Adipocyte (in vitro differentiated cells): ENCODE results near the gene HCN2.
"Not testable (repeated sequence)": the region's sequence is repeated elsewhere in the genome, so short reads cannot be mapped to it uniquely, and the experiment has no call there.

Experiments used
- DNase-seq: peaks from one replicate; pipeline ENCODE4 v3.0.0-alpha.2; 2015; ENCODE audit warnings: low read depth
- H3K27me3 ChIP-seq: replicated peaks from 2 replicates; pipeline ENCODE4 v1.7.0; 2013; ENCODE audit warnings: mild to moderate bottlenecking, low read length, moderate library complexity; ENCODE audit not compliant: control insufficient read depth, insufficient read depth
- H3K36me3 ChIP-seq: 2 replicates; pipeline ENCODE4 v1.7.0; 2013; ENCODE audit warnings: low read length, mild to moderate bottlenecking, moderate library complexity; ENCODE audit not compliant: control insufficient read depth, insufficient read depth, severe bottlenecking
- H3K4me1 ChIP-seq: 2 replicates; pipeline ENCODE4 v1.7.0; 2013; ENCODE audit warnings: mild to moderate bottlenecking, low read length, moderate library complexity; ENCODE audit not compliant: control insufficient read depth, insufficient read depth
- H3K4me3 ChIP-seq: 2 replicates; pipeline ENCODE4 v1.7.0; 2013; ENCODE audit warnings: mild to moderate bottlenecking, low read length, moderate library complexity
- H3K9ac ChIP-seq: 2 replicates; pipeline ENCODE4 v1.7.0; 2013; ENCODE audit warnings: mild to moderate bottlenecking, low read length, moderate library complexity
- H3K9me3 ChIP-seq: 2 replicates; pipeline ENCODE4 v1.7.0; 2013; ENCODE audit warnings: mild to moderate bottlenecking, low read length, moderate library complexity; ENCODE audit not compliant: control insufficient read depth

Gene HCN2

GRCh38 chr19:619286-620002 is 29.8 kb downstream of the HCN2 start:
- Histone ChIP-seq H3K27me3 (no peaks in the 10 kb centered on the region), H3K4me3 (no peak overlapping the region), H3K9me3 (no peaks in the 10 kb centered on the region), H3K9ac (no peak overlapping the region), H3K36me3 (peaks cover 39% of the 10 kb centered on the region), H3K4me1 (no peaks in the 10 kb centered on the region)
- no peak for DNase-seq

- no peaks in the 10 kb centered on the region for H3K27me3 ChIP-seq
- H3K9ac ChIP-seq = no peak overlapping the region
- H3K4me3 ChIP-seq = no peak overlapping the region
- H3K9me3 ChIP-seq = no peaks in the 10 kb centered on the region
- peaks cover 46% of the 10 kb centered on the region for H3K36me3 ChIP-seq
- no peak for DNase-seq
- no peaks in the 10 kb centered on the region for H3K4me1 ChIP-seq
Observed at GRCh38 chr19:620166-620862, 30.6 kb downstream of the HCN2 start.

- not testable (repeated sequence) for H3K27me3 ChIP-seq, DNase-seq, H3K9me3 ChIP-seq, H3K4me3 ChIP-seq, H3K4me1 ChIP-seq, H3K9ac ChIP-seq
- peaks cover 48% of the 10 kb centered on the region for H3K36me3 ChIP-seq
Observed at GRCh38 chr19:621191-621590, 31.5 kb downstream of the HCN2 start.

- peaks cover 48% of the 10 kb centered on the region for H3K36me3 ChIP-seq
Observed at GRCh38 chr19:621819-622218, 32.1 kb downstream of the HCN2 start.

GRCh38 chr19:622666-623065 is 33.0 kb downstream of the HCN2 start:
- Histone ChIP-seq H3K9me3 (no peaks in the 10 kb centered on the region), H3K36me3 (peaks cover 48% of the 10 kb centered on the region), H3K4me1 (no peaks in the 10 kb centered on the region), H3K9ac (no peak overlapping the region), H3K4me3 (no peak overlapping the region), H3K27me3 (no peaks in the 10 kb centered on the region)
- DNase-seq = no peak

More at GRCh38 chr19:621819-622218, 32.1 kb downstream of the HCN2 start:
- no peaks in the 10 kb centered on the region for H3K4me1 ChIP-seq
- H3K9ac ChIP-seq = no peak overlapping the region
- H3K4me3 ChIP-seq = no peak overlapping the region
- no peak for DNase-seq
- H3K9me3 ChIP-seq = no peaks in the 10 kb centered on the region
- H3K27me3 ChIP-seq = no peaks in the 10 kb centered on the region

GRCh38 chr19:623175-623916 is 33.7 kb downstream of the HCN2 start:
- Histone ChIP-seq H3K4me3 (no peak overlapping the region), H3K9me3 (no peaks in the 10 kb centered on the region), H3K36me3 (peaks cover 48% of the 10 kb centered on the region), H3K27me3 (no peaks in the 10 kb centered on the region), H3K4me1 (no peaks in the 10 kb centered on the region), H3K9ac (no peak overlapping the region)
- no peak for DNase-seq

GRCh38 chr19:623974-624373 is 34.3 kb downstream of the HCN2 start:
- peak; percentile 89 for DNase-seq

GRCh38 chr19:624433-625109 is 34.9 kb downstream of the HCN2 start:
- no peak for DNase-seq
- no peak overlapping the region for H3K9ac ChIP-seq
- H3K4me1 ChIP-seq = no peaks in the 10 kb centered on the region
- no peak overlapping the region for H3K4me3 ChIP-seq
- no peaks in the 10 kb centered on the region for H3K9me3 ChIP-seq
- H3K27me3 ChIP-seq = no peaks in the 10 kb centered on the region
- H3K36me3 ChIP-seq = peaks cover 45% of the 10 kb centered on the region

More at GRCh38 chr19:623974-624373, 34.3 kb downstream of the HCN2 start:
- Histone ChIP-seq H3K36me3 (peaks cover 47% of the 10 kb centered on the region), H3K4me1 (no peaks in the 10 kb centered on the region), H3K9ac (no peak overlapping the region), H3K9me3 (no peaks in the 10 kb centered on the region), H3K27me3 (no peaks in the 10 kb centered on the region), H3K4me3 (no peak overlapping the region)

GRCh38 chr19:625257-625656 is 35.6 kb downstream of the HCN2 start:
- Histone ChIP-seq H3K9me3 (no peaks in the 10 kb centered on the region), H3K4me3 (no peak overlapping the region), H3K4me1 (no peaks in the 10 kb centered on the region), H3K36me3 (peaks cover 40% of the 10 kb centered on the region), H3K27me3 (no peaks in the 10 kb centered on the region), H3K9ac (no peak overlapping the region)
- DNase-seq = no peak

- not testable (repeated sequence) for H3K27me3 ChIP-seq
- peaks cover 42% of the 10 kb centered on the region for H3K36me3 ChIP-seq
Observed at GRCh38 chr19:626566-626965, 36.9 kb downstream of the HCN2 start.

GRCh38 chr19:628168-628567 is 38.5 kb downstream of the HCN2 start:
- Histone ChIP-seq H3K4me3 (no peak overlapping the region), H3K9me3 (no peaks in the 10 kb centered on the region), H3K27me3 (no peaks in the 10 kb centered on the region), H3K36me3 (peaks cover 34% of the 10 kb centered on the region), H3K9ac (no peak overlapping the region), H3K4me1 (peaks cover 4% of the 10 kb centered on the region)
- peak; percentile 7 for DNase-seq

More at GRCh38 chr19:626566-626965, 36.9 kb downstream of the HCN2 start:
- DNase-seq, H3K9ac ChIP-seq, H3K4me1 ChIP-seq, H3K4me3 ChIP-seq, H3K9me3 ChIP-seq: not testable (repeated sequence)
